MM.1S (cell line): ENCODE results near the gene MICALL2.

ENCODE experiments used
- CTCF ChIP-seq: fragments of 300-600 bp; sonication (generic); IDR thresholded peaks from 2 replicates; pipeline ENCODE4 v1.5.1; 2016; ENCODE audit warnings: antibody characterized with exemption, low read length, mixed read lengths
- EZH2 ChIP-seq: fragments of 300-600 bp; sonication (generic); optimal IDR thresholded peaks from 2 replicates; pipeline ENCODE3; 2017; ENCODE audit warnings: low read depth, mild to moderate bottlenecking, antibody characterized with exemption, low read length, mixed read lengths
- EZH2phosphoT487 ChIP-seq: fragments of 300-600 bp; sonication (generic); IDR thresholded peaks from 2 replicates; pipeline ENCODE4 v1.6.1; 2018; ENCODE audit warnings: antibody characterized with exemption, low read length

- TF ChIP-seq EZH2, result no peak
- TF ChIP-seq EZH2phosphoT487, result no peak
- no peak for TF ChIP-seq CTCF
These were observed 15.5 kb upstream of the MICALL2 start for GRCh38 chr7:1474736-1475135.
